H1 (cell line): Measurements from ENCODE around the gene JPT2. TPM values are rescaled to one million over a fixed set of nuclear protein-coding genes. Genes with fewer than 3 reads are reported as not detected.

Experiments
- RBBP5 ChIP-seq: IDR thresholded peaks from 2 replicates; pipeline ENCODE4 v1.7.1; 2012; ENCODE audit warnings: low read depth, mild to moderate bottlenecking, inconsistent platforms, low read length, moderate library complexity, borderline replicate concordance
- RNF2 ChIP-seq: fragments of 200-900, 300-1000 bp; sonication (generic); IDR thresholded peaks from 2 replicates; pipeline ENCODE4 v1.7.1; 2016; ENCODE audit warnings: borderline replicate concordance, low read depth, mild to moderate bottlenecking, antibody characterized with exemption, low read length; ENCODE audit not compliant: poor library complexity, severe bottlenecking; ENCODE audit errors: missing control alignments
- polyA plus RNA-seq, 7 experiments: library from polyadenylated mRNA; depleted of rRNA in 3 of 7; stranded (reverse) in 5 of 7; unstranded in 2 of 7; fragments of >200 nt in 5 of 7; fragments of 200-250 nt in 2 of 7; gene quantifications; 1 replicate in 5 of 7; 2 replicates in 1 of 7; 4 replicates in 1 of 7; pipeline versions ENCODE4 v1.2.1 to v1.2.3, GENCODE V29; 2011 to 2013; ENCODE audit warnings: missing spikeins in 2 of 7, mixed read lengths in 2 of 7
- total RNA-seq: library from RNA; stranded (reverse); fragmentation: NEBNext Ultra II Directional; extraction: Animal tissue kit (Norgen Biotek cat#: 25700); gene quantifications from 2 replicates; pipeline ENCODE4 v1.2.1, GENCODE V29; 2021

Gene JPT2
- total and polyA plus RNA-seq, 2 of the 8 experiments (the other 6 are each of a cell fraction or from before 2014, with no cell fraction given) = 67.6 to 197 TPM

- TF ChIP-seq RNF2 = no peak
- no peak for TF ChIP-seq RBBP5
- TF ChIP-seq, all 59 proteins: peak for 0
These were observed 56.0 kb downstream of the JPT2 start (continued) for GRCh38 chr16:1734123-1734522.
